Suprapubic skin (tissue), 3 donors: ENCODE measurements around the gene KRTAP5-7.
"Not testable (repeated sequence)": the region's sequence is repeated elsewhere in the genome, so short reads cannot be mapped to it uniquely, and the experiment has no call there.

Source experiments
- CTCF ChIP-seq, 2 donors: fragments of 200-600 bp in 1 of 2; fragments of 450-650 bp in 1 of 2; sonication (generic) in 1 of 2; IDR thresholded peaks; one replicate each; pipeline ENCODE4 v1.5.1; 2016 to 2019; ENCODE audit warnings: antibody characterized with exemption in 2 of 2, mild to moderate bottlenecking in 1 of 2, moderate library complexity in 1 of 2
- POLR2AphosphoS5 ChIP-seq, 3 donors: sonication (generic); formaldehyde crosslinking; IDR thresholded peaks; one replicate each; pipeline ENCODE4 v1.6.1; 2017; ENCODE audit warnings: antibody characterized with exemption in 3 of 3

- not testable (repeated sequence) for TF ChIP-seq CTCF, POLR2AphosphoS5 (IDR thresholded peaks at IDR 0.05)
Measured at GRCh38 chr11:71571101-71571850, 44.2 kb downstream of the KRTAP5-7 start.
